HG03571 (cell line): ENCODE results near the gene STK11IP.
"Not testable (repeated sequence)": the region's sequence is repeated elsewhere in the genome, so short reads cannot be mapped to it uniquely, and the experiment has no call there.

ENCODE experiments used
- ATAC-seq: cut with Tn5 transposase; IDR thresholded peaks from one replicate; pipeline ENCODE4 v1.9.1; 2021; ENCODE audit not compliant: unreplicated experiment

The STK11IP gene

DNA sequence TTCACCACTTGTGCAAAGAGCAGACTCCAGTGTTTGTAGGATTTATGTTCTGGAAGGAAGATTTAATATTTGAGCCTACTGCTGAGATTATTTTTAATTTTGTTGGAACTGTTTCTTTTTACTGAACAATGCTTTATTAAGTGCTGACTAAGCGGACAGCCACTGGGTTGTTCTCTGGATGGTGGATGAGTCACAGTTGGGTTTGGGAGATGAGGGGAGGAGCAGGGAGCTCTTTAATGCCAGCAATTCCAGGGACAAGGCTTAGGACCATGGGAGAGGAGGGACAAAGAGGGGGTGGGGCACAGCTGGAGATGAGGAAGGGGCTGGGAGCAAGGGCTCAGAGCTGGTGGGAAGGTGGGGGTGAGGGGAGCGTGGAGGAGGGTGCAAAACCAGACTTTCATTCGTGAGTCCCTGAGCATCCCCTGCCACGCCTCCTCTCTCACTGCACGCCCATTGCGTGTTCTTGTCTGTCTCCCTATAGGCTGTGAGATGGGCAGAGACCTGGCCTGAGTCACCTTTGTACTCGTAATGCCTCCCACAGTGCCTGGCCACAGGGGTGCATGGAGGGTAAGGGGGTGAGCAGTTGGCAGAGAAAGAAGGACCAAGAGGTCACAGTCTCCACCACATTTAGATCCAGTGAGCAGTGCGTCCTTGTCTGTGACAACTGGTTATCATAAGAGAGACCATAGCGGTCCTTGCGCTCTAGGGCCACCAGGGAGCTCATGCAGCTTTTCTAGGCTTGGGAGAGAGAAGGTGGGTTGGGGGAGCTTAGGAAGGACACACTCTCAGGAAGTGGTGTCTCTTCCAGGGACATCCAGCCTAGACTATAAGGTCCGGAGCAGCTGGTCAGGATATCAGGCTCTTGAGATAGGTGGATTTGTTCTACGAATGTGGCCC is 48.2 kb downstream of the STK11IP start:
- no peak for ATAC-seq

DNA sequence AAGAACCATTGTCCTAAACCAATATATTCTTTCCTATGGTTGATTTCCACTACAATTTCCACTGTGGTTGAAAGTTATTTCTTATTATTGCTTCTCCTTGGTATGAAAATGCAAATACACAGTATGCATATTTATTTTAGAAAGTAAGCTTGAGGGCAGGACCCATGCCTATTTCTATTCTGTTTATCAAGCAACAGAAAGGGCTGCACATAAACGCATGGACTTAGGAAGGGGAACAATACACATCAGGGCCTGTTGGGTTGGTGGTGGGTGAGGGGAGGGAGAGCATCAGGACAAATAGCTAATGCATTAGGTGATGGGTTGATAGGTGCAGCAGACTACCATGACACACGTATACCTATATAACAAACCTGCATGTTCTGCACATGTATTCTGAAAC is 50.5 kb downstream of the STK11IP start:
- no peak for ATAC-seq

DNA sequence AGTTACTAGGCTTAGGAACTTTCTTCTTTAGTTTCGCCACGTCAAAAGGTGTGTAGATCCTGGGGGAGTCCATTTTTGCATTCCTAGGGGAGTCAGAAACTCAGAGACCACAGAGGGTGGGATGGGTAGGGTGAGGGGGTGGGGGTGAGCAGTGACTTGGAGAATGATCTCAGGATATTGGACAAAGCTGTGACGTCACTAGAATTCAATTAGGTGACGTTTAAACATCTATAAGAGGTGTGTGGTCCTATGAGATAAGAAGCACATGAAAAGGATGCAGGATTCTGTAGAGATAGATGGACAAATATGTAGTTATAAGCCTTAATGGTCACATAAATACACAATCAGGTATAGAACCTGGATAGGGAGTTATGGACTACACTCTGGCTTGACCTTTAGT is 51.3 kb downstream of the STK11IP start:
- ATAC-seq = no peak

DNA sequence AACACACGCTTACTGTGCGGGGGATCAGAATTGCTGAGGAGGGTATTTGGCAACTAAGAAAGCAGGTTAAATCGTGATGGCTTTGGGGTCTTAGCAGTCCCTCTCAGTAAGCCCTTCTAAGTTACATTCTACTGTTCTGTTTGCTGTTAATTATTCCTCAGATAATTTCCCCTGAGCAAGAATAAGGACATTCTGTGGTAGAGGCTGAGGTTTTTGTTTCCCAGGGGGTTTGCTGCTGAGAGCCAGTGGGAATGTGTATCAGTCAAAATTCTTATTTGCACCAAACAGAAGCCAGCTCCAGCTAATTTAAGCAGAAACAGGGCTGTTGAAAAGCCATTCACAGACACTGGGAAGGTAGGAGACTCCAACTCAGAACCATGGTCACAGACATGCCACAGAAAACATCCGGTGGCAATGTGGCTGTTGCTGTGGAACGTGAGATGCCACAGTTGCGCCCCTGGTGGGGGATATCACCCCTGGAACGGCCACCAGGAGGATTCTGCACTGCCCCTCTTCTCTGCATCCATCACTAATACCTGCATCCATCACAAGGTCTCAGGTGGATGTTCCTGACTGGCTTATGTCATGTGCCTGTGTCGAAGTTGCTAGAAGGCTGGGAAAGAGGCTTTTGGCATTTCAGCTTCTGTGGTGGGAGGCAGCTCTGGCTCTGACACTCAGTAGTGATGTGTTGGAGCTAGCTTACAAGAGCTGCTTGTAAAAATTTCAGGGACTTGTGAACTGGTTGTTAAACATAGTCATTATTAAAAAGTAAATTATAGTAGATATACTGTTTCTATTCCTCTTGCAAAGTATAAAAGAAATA is 53.0 kb downstream of the STK11IP start:
- ATAC-seq = no peak

DNA sequence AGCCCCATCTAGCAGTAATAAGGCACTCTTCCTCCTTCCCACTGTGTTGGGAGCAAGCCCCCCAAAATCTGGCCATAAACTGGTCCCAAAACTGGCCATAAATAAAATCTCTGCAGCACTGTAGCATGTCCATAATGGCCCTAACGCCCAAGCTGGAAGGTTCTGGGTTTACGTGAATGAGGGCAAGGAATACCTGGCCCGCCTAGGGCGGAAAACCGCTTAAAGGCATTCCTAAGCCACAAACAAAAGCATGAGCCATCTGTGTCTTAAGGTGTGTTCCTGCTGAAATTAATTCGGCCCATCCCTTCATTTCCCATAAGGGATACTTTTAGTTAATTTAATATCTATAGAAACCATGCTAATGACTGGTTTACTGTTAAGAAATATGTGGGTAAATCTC is 54.0 kb downstream of the STK11IP start:
- ATAC-seq = not testable (repeated sequence)

DNA sequence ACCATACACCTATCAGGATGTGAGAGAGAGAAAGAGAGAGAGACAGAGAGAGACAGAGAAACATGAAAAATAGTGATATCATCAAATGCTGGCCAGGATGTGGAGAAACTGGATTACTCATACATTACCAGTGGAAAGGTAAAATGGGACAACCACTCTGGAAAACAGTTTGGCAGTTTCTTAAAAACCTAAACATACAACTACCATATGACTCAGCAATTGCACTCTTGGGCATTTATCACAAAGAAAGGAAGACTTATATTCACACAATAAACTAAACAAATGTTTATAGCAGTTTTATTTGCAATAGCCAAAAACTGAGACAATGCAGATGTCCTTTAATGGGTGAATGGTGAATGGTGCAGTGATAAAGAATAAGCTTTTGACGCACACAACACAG is 58.9 kb downstream of the STK11IP start:
- no peak for ATAC-seq

DNA sequence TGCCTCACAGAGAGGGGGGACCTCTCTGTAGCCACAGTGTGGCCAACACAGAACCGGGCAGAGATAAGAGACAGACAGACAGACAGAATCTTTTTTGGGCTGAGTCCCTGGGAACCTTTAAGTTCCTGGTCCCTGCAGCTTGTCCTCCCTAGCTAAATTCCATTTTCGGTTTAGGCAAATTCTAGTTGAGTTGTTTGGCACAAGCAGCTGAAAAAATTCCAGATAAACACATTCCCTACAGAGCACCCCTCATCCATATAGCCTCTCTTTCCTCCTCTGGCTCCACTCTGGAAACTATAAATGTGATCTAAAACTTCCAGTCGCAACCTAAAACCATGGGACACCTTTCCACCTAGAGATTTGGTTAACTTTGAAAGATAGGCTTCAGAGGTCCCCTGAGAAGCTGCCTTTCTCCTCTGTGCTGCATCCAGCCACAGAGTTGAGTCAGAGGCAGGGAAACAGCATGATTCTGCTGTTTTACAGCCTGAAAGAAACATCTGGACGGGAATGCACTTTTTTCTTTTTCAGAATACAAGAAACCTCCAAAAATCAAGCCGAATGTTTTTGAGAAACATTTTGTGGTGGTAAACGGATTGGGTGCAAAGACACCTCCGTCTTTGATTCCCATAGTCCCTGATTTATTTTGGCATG is 60.7 kb downstream of the STK11IP start:
- no peak for ATAC-seq

DNA sequence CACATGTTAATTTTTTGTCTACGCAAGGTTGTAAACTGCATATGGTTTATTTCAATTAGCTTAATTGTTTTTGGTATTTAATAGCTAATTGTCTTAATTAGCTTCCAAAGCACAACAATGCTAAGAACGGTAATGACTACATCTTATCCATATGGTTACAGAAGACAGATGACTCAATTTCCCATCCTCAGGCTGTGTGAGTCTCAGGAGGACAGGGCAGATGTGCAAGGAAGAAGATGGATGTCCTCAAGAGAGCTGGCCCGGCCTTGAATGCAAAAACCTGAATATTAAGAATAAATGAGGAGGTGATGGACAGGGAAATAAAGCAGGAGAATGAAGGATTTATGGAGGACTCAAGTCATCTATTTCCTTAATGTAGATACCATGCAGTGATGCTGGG is 61.2 kb downstream of the STK11IP start:
- ATAC-seq = no peak

DNA sequence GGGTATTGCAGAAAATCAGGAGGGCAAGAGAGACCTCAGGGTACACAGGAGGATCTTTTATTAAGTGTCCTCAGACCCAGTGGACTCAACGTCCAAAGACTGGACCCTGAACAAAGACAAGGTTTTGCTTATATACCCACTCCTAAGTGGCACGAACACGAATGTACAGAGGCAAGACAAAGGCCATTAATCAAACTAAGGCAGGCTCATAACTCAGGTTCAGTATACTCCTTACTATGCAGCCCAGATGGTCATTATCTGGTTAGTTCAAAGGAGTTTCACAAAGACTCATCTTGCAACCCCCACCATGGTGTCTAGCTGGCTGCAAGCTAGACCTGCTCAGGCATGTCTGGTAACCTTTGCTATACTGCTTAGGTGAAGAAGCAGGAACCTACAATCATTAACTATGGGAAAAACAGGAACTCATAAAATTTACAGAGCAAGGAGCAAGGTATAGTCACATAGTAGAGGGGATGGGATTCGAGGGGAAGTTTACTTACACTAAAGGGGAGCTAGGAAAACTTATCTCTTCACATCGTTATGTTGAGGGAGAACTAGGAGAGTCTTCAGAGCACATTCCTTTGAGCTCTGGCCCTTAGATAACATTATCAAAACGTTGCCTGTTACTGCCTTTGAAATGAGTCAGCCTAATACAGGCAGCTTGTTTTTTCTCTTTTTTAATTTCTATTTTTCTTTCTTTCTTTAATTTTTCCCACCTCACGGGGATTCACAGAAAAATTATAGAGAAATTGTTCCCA is 63.7 kb downstream of the STK11IP start:
- ATAC-seq = peak; percentile 92

DNA sequence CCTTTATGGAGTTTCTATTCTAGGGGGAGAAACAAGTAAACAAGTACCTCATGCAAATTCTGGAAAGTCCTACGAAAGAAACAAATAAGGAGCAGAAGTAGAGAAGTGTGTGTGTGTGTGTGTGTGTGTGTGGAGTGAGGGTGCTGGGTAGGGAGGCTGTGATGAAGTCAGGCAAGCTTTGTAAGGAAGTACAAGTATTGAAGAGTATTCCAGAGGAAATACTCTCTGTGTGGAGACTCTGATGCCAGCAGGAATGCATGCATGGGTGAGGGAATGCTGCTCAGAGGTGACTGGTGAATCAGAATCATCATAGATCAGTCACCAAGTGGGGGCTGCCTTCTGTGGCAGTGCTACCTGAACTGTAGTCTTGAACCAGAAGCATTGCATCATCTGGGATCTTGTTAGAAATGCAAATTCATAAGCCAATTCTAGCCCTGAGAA is 64.3 kb downstream of the STK11IP start:
- ATAC-seq = no peak

DNA sequence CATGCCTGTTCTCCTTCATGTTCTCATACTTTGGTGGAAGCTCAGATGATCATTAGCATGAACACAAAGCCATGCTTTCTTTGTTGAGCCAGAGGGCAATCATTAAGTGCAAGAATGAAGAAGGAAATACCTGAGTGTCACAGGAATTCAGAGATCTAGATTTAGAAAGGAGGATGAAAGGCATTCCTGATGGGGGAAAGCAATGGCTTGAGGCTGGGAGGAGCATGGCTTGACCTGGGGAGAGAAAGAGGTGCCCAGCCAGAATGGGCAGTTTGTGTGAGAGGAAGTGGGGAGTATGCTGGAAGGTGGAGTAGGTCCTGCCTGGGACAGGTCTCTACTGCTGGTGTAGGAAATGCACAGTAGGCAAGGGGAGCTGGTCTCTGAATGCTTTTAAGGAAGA is 64.9 kb downstream of the STK11IP start:
- ATAC-seq = no peak

DNA sequence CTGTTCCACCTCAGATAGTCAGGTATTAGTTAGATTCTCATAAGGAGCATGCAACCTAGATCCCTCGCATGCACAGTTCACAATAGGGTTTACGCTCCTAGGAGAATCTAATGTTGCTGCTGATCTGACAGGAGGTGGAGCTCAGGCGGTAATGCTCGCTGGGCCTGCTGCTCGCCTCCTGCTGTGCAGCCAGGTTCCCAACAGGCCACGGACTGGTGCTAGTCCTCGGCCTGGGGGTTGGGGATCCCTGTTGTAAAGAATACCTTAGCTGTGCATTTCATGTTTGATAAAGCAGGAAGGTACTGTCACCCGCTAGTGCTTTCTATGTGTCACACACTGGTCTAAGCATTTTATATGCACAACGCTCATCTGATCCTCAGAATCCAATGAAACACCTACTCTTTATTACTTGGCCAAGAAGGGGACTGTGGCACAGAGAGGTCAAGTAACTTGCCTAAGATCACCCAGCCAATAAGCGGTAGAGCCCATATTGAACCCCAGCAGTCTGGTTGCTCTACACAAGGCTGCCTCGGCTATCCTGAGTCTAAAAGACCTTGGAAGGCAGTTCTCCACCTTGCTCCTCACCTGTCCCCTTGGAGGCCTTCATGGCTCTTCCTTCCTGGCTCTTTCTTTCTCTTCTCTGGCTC is 65.6 kb downstream of the STK11IP start:
- ATAC-seq = no peak

DNA sequence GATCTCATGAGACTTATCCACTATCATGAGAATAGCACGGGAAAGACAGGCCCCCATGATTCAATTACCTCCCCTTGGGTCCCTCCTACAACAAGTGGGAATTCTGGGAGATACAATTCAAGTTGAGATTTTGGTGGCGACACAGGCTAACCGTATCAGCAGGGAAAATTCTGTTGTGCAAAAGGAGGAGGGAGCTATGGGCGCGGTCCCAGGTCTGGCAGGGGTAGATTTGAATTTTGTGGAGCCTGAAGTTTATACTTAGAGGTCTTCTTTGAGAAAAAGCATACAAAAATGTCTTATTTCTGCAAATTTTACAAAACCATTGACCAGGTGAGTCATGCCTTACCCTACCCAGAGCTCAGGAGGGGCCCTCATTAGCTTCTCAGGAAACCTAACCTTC is 66.4 kb downstream of the STK11IP start:
- ATAC-seq = no peak

DNA sequence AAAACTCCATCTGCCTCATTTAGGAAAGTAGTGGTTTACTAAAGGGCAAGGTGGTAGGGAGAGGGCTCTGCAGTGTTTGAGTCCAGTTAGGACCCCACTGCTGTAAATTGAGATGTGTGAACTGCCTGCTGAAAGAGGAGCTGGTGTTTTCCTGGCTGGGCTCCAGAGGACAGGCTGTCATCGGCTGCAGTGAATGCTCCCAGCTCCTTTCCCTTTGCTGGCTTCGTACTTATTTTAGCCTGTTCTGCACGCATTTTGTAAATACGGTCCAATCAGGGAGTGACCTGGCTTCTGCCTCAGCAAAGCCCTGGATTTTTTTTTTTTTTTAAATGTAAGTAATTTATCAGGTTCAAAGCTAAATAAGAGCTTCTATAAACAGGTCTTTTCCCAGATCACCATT is 67.3 kb downstream of the STK11IP start:
- ATAC-seq = no peak

DNA sequence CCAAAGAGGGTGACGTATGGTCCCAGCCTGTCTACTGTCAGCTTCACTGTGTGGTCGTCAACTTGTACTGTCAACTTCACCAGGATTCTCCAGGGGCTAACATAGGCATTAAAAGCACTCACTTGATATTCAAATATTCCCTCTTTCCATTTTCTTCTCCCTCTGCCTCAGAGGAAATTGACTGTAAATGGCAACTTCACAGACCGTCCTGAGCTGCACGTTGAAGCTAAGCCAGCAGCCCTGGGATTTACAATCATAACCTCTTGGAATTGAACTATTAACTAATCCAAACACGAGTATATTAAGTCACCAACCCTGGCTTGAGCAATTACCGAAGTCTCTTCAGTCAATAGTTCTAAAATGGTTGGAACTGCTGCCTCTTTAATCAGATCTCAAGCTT is 68.3 kb downstream of the STK11IP start:
- no peak for ATAC-seq
